Lung (tissue), 12 donors: ENCODE results near the gene DLGAP4. TPM values are rescaled to one million over a fixed set of nuclear protein-coding genes. Genes with fewer than 3 reads are reported as not detected.

Source experiments
- ATAC-seq: fragments of 200-7000 bp; cut with Tn5 transposase; one replicate; pipeline ENCODE4 v1.9.1; 2020; ENCODE audit warnings: moderate number of reproducible peaks; ENCODE audit not compliant: insufficient read depth, low FRiP score
- DNase-seq, 3 donors: peaks; one replicate each; pipeline ENCODE4 v3.0.0-alpha.2; 2013 to 2017
- H3K27ac ChIP-seq, 2 donors: one replicate each; pipeline ENCODE4 v1.5.1; 2013; ENCODE audit warnings: mild to moderate bottlenecking in 2 of 2, moderate library complexity in 2 of 2, control low read depth in 1 of 2, inconsistent platforms in 1 of 2, low read depth in 1 of 2, low read length in 1 of 2
- H3K27me3 ChIP-seq, 3 donors: one replicate each; pipeline ENCODE4 v1.5.1; 2013; ENCODE audit warnings: low read length in 2 of 3; ENCODE audit not compliant: control insufficient read depth in 3 of 3, insufficient read depth in 3 of 3
- H3K36me3 ChIP-seq, 4 donors: one replicate each; pipeline ENCODE4 v1.5.1; 2013; ENCODE audit warnings: low read length in 4 of 4, mild to moderate bottlenecking in 1 of 4, moderate library complexity in 1 of 4; ENCODE audit not compliant: control insufficient read depth in 4 of 4, insufficient read depth in 4 of 4
- H3K4me1 ChIP-seq, 5 donors: one replicate each; pipeline ENCODE4 v1.5.1; 2013; ENCODE audit warnings: low read length in 5 of 5, mild to moderate bottlenecking in 2 of 5, moderate library complexity in 1 of 5; ENCODE audit not compliant: control insufficient read depth in 5 of 5, insufficient read depth in 5 of 5
- H3K4me3 ChIP-seq: one replicate; pipeline ENCODE4 v1.5.1; 2013; ENCODE audit warnings: mild to moderate bottlenecking, control low read depth, moderate library complexity
- H3K9ac ChIP-seq, 2 donors: one replicate each; pipeline ENCODE4 v1.5.1; 2013; ENCODE audit warnings: low read length in 2 of 2, control low read depth in 1 of 2; ENCODE audit not compliant: insufficient read depth in 1 of 2
- H3K9me3 ChIP-seq, 4 donors: one replicate each; pipeline ENCODE4 v1.5.1; 2013; ENCODE audit warnings: low read length in 3 of 4, mild to moderate bottlenecking in 1 of 4, moderate library complexity in 1 of 4; ENCODE audit not compliant: control insufficient read depth in 4 of 4, insufficient read depth in 3 of 4
- WGBS, 2 donors: extraction: QIAGEN DNeasy Blood & Tissue Kit; methylation state at CpG; one replicate each; pipeline ENCODE4 v1.1.7; 2013; 5-methylcytosine and 5-hydroxymethylcytosine counted together
- polyA plus RNA-seq, 2 donors: library from polyadenylated mRNA; stranded (reverse); fragments of 200-250 nt; gene quantifications; one replicate each; pipeline ENCODE4 v1.2.1, GENCODE V29; 2013
- total RNA-seq, 2 donors: library from RNA; depleted of rRNA in 1 of 2; stranded (reverse); fragments of >200 nt in 1 of 2; gene quantifications; one replicate each; pipeline ENCODE4 v1.2.1, GENCODE V29; 2014 to 2021
- TF ChIP-seq, protein P1 (sequence below): IDR thresholded peaks from 2 replicates; pipeline ENCODE4 v1.5.1; 2012; ENCODE audit warnings: mild to moderate bottlenecking; ENCODE audit errors: control extremely low read depth, extremely low read depth
- donor health status: control.
- donor health status: control.
- donor health status: Bipolar disorder and iron deficiency.
- donor health status: healthy.
- donor health status: DM: yes; HTN: yes; CAD: no.

Gene DLGAP4
- total and polyA plus RNA-seq, 4 donors, result 34.6 to 67.6 (median 35.8) TPM

DNA sequence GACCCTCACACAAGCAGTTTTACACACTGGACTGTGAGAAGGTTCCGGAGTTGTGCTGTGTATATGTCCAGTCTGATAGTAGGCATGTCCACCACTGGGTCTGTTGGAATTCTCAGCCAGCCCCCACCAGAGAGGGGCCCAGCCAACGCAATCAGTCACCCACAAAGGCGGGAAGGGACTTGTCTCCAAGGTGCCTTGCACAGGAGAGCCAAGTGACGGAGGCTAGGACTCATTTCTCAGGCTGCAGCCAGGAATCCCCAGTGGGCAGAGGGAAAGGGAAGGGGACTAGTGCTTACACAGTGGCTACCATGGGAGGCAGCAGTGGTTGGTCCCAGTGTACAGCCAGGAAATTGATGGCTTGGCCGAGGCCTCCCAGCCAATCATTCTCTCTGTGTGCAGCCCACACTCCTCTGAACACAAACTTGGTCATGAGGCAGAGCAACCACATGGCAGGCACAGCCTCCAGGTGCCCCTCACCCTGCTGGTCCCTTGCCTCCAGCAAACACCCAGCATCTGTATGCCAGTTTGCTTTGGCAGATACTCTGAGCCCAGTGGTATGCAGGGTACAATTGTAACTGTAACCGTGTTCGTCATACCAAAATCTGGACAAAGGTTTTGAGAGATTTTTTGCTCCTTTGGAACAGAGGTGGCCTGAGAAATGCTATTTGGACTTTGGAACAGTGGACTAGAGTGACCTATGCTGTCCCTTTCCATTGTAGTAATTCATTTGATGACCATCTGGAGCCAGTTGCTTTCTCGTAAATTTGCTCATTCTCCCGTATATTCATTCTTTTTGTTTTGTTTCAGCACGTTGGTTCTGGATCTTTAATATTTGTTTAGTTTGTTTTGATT is 162.2 kb downstream of the DLGAP4 start:
- Histone ChIP-seq H3K36me3 (no peaks in the 10 kb centered on the region), H3K9me3 (no peaks in the 10 kb centered on the region), H3K27ac (peak overlapping the region in 1 of 2 donors; percentile 57), H3K27me3 (no peaks in the 10 kb centered on the region), H3K9ac (no peak overlapping the region), H3K4me1 (peaks cover 38 to 71% (median 57%) of the 10 kb centered on the region in 5 donors), H3K4me3 (no peak overlapping the region)
- TF ChIP-seq, protein P1, sequence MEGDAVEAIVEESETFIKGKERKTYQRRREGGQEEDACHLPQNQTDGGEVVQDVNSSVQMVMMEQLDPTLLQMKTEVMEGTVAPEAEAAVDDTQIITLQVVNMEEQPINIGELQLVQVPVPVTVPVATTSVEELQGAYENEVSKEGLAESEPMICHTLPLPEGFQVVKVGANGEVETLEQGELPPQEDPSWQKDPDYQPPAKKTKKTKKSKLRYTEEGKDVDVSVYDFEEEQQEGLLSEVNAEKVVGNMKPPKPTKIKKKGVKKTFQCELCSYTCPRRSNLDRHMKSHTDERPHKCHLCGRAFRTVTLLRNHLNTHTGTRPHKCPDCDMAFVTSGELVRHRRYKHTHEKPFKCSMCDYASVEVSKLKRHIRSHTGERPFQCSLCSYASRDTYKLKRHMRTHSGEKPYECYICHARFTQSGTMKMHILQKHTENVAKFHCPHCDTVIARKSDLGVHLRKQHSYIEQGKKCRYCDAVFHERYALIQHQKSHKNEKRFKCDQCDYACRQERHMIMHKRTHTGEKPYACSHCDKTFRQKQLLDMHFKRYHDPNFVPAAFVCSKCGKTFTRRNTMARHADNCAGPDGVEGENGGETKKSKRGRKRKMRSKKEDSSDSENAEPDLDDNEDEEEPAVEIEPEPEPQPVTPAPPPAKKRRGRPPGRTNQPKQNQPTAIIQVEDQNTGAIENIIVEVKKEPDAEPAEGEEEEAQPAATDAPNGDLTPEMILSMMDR, result no peak
- WGBS, 2 donors, result 69 to 82% methylated on average over 10 of the region's 10 CpGs
- no peak for DNase-seq
- no peak for ATAC-seq

DNA sequence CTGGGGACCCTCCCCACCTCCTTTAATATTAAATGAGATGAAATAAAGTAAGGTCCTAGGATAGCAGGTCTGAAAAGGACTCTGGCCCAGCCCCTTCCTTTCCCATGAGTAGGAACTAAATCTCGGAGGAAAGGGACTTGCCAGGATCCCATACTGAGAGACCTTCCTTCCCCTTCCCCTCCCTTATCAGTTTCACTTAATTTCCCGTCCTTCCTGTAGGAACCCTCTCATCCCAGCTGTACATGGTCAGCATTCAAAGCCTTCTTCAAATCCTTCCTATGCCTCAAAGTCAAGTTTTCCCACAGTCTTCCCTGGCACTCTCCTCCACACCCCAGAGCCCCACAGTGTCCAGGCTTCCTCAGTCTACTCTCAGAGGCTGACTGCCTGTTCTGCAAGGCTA is 163.8 kb downstream of the DLGAP4 start:
- TF ChIP-seq, protein P1, result no peak
- Histone ChIP-seq H3K9me3 (no peaks in the 10 kb centered on the region), H3K36me3 (no peaks in the 10 kb centered on the region), H3K4me3 (no peak overlapping the region), H3K27me3 (no peaks in the 10 kb centered on the region), H3K4me1 (peaks cover 45 to 74% (median 64%) of the 10 kb centered on the region in 5 donors), H3K27ac (peak overlapping the region in 1 of 2 donors; percentile 78), H3K9ac (no peak overlapping the region)
- no peak for DNase-seq
- ATAC-seq, result no peak
- 30 to 41% methylated on average over 2 of the region's 2 CpGs for WGBS, 2 donors

DNA sequence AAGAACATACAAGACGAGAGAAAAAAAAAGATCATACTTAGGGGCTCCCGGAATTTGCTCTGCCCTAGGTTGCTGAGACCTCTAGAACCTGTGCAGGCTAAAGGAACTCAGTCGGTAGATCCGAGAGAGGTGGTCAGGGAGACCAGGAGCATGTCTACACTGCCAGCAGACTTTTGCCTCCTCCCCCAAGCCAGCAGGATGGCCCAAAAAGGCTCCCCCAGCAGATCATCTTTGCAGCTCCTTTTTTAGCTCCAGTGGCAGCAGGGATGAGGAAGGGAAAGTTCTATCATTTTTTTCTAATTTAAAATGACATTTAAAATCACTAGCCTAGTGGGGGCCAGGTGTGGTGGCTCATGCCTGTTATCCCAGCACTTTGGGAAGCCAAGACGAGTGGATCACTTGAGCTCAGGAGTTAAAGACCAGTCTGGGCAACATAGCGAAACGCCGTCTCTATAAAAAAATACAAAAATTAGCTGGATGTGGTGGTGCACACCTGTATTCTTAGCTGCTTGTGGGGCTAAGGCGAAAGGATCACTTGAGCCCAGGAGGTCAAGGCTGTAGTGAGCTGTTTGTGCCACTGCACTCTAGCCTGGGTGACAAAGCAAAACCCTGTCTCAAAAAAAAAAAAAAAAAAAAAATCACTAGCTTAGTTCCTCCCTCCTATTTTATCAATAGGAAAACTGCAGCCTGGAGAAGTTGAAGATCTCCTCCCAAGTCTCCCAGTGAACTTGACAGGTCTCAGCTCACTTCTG is 165.9 kb downstream of the DLGAP4 start:
- DNase-seq (no peak), ATAC-seq (no peak)
- H3K27me3 ChIP-seq, result no peaks in the 10 kb centered on the region
- no peak overlapping the region for H3K4me3 ChIP-seq
- TF ChIP-seq, protein P1, result no peak
- no peaks in the 10 kb centered on the region for H3K36me3 ChIP-seq
- H3K27ac ChIP-seq, result peak overlapping the region; percentile 14 to 80
- H3K9me3 ChIP-seq, result no peaks in the 10 kb centered on the region
- H3K4me1 ChIP-seq, result peaks cover 36 to 54% (median 47%) of the 10 kb centered on the region in 5 donors
- 78 to 83% methylated on average over 9 of the region's 9 CpGs for WGBS, 2 donors
- H3K9ac ChIP-seq, result peak overlapping the region in 1 of 2 donors; percentile 23
